Right forelimb (tissue), 1 donor: Measurements from ENCODE around the gene EHD2.
A peak's percentile ranks its signal among the peaks of the same experiment; 100 is the strongest.
"Not testable (repeated sequence)": the region's sequence is repeated elsewhere in the genome, so short reads cannot be mapped to it uniquely, and the experiment has no call there.

ENCODE experiments used
- DNase-seq: peaks from one replicate; pipeline ENCODE4 v3.0.0-alpha.2; 2018

The EHD2 gene

DNA sequence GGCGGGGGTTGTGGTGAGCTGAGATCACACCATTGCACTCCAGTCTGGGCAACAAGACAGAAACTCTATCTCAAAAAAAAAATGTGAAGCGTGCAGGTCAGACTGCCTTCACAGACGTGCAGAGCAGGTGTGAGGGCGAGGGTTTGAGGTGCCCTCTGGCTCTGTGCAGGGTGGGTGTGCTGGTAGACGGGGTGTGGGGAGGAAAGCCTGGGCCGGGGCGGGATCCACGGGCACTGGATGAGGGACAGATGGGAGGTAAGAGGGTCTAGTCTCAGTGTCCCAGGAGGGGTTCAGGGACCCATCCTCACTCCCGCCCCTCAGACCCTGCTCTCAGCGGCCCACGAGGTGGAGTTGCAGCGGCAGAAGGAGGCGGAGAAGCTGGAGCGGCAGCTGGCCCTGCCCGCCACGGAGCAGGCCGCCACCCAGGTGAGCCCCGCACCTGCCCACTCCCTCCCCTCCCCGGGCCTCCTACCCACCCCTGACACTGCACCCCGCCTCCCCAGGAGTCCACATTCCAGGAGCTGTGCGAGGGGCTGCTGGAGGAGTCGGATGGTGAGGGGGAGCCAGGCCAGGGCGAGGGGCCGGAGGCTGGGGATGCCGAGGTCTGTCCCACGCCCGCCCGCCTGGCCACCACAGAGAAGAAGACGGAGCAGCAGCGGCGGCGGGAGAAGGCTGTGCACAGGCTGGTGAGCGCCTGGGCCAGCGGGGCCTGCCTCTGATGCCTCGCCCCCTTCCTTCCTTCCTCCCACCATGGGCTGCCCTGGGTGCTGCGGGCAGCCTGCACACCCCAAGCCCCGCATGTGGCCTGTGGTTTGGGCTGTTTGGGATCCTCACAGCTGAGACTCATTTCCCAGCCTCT lies 41.2 kb downstream of the EHD2 start:
- DNase-seq, result no peak

DNA sequence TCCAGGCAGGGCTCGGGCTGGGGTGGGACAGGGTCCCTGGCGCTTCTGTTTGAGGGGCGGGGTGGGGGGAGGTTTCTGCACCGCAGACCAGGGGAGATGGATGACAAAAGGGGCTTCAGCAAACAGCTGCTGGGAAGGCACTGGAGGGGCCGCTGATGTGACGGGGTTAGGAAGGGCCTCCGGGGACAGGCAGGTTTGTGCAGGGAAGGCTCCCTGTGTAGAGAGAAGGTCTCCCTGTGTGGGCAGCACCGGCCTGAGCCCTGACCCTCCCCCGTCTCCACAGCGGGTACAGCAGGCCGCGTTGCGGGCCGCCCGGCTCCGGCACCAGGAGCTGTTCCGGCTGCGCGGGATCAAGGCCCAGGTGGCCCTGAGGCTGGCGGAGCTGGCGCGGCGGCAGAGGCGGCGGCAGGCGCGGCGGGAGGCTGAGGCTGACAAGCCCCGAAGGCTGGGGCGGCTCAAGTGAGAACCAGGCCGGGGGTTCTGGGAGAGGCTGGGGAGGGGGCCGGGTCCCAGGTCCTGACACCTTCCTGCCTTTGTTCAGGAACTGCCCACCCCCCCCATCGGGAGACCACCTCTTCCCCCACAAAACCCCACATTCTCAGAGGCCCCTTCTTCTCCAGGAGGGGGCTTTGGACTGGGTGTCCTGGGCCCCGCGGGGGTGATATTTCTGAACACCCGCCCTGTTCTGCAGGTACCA lies 42.0 kb downstream of the EHD2 start:
- DNase-seq, result no peak

DNA sequence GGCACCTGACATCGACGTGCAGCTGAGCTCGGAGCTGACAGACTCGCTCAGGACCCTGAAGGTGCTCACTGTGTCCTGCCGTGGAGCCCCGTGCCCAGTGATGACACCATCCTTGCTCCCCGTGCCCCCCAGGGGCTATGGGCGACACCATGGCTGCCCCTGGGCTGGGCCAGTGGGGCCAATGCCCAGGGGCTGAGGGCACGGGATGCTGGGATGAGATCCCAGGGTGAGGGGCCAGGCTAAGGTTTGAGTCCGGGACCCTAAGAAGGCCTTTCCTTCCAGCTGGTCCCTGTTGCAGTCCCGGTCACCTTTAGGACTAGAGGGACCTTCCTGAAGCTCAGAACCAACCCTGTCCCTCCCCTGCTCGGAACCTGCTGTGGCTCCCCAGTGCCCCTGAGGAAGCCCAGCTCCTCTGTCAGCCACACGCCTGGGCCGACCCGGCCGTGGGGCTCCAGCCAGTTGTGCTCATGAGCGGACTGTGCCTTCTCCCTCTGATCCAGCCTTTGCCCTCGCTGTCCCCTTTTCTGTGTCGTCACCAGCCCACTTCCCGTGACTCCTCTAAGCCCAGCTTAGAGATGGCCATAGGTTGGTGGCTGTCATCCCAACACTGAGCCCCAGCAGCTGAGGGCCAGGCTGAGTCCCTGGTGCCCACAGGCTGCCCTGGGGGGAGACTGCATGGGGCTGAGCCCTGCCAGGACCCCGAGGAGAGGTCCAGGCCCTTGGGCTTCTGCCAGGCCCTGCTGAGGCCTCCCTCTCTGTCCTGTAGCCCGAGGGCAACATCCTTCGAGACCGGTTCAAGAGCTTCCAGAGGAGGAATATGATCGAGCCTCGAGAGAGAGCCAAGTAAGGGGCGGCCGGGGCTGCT lies 42.8 kb downstream of the EHD2 start:
- no peak for DNase-seq

DNA sequence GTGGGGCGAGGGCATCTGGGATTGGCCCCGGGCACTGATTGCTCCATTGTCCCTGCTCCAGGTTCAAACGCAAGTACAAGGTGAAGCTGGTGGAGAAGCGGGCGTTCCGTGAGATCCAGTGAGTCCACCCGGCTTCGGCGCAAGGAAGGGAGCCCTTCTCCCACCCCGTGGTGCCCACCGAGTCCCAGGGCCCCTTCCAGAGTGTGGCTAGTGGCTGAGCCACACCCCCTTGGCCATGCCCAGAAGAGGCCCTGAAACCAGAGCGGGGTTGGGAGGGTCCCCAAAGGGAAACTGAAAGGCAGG lies 43.4 kb downstream of the EHD2 start:
- DNase-seq, result no peak

- no peak for DNase-seq
Measured at GRCh38 chr19:47756953-47757608, 43.9 kb downstream of the EHD2 start.

DNA sequence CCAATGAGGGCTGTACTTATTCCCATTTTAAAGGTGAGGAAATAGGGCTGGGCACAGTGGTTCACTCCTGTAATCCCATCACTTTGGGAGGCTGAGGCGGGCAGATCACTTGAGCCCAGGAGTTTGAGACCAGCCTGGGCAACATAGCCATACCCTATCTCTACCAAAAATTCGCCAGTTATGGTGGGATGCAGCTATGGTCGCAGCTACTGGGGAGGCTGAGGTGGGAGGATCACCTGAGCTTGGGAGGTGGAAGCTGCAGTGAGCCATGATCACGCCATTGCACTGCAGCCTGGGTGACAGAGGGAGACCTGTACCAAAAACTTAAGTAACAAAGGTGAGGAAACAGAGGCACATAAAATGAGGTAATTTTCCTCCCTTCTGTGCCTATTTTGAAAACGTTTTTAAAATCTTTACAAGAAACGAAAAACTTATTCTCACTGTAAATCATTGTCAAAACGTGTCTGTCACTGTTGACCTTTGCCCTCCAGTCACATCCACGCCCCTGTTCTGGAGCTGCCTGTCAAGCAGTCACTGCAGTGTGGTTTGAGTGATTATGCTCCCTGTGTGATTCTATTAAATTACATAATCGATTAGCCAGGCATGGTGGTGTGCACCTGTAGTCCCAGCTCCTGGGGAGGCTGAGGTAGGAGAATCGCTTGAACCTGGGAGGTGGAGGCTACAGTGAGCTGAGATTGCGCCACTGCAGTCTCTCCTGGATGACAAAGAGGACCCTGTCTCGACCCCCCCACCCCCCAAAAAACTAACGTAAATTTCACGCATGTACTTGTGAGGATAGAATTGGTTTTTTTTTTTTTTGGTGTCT lies 44.6 kb downstream of the EHD2 start:
- DNase-seq, result no peak

GRCh38 chr19:47758443-47758804 lies 45.2 kb downstream of the EHD2 start:
- DNase-seq, result no peak

GRCh38 chr19:47760632-47760999 lies 47.4 kb downstream of the EHD2 start:
- DNase-seq, result no peak

DNA sequence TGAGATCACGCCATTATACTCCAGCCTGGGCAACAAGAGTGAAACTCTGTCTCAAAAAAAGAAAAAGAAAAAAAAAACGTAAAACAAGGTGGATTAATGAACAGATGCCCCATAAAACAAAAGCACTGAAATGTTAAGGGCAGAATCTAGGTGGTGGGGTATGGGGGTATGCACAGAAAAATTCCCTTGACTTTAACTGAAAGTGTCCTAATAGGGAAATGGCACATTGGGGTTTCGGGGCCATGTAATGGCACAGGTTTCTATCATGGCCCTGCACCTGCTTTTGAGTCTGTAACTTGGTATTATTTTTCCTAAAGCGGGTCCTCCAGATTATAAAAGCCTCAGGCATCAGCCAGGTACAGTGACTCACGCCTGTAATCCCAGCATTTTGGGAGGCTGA lies 48.3 kb downstream of the EHD2 start:
- no peak for DNase-seq

DNA sequence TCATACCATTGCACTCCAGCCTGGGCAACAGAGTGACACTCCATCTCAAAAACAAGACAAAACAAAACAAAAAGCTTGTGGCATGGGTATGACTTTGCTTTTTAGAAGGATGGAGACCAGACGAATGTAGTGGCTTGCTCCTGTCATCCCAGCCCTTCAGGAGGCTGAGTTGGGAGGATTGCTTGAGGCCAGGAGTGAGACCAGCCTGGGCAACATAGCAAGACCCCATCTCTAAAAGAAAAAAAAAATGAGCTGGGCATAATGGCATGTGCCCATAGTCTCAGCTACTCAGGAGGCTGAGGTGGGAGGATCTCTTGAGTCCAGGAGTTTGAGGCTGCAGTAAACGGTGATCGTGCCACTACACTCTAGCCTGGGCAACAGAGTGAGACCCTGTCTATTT lies 48.9 kb downstream of the EHD2 start:
- DNase-seq, result no peak

DNA sequence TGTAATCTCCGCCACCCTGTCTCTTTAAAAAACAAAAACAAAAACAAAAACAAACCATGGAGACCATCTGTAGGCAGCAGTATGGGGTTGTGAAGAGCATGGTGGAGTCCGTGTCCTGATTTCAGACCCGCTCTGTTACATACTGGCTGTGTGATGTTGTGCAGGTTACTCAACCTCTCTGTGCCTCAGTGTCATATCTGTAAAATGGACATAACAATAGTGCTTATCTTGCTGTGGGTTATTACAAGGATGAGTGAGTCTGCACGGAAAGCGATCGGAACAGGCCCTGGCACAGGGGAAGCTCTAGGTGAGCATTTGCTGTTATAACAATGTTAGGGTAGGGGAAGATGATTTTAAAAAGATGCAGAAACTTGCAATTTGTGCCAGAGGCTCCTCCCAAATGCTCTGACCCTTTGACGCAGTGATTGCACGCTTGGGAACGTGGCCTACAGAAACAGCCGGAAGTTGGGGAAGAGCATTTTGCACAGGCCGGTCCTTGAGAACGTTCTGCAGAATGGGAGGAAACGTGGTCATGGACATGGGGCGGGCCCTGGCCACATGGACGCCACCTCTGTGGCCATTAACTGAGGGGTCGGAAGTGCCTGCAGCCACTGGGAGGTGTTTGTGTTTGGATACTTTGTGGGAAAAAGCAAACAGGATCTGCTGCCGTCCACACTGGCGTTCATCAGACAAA lies 49.5 kb downstream of the EHD2 start:
- DNase-seq, result no peak

GRCh38 chr19:47764705-47765104 lies 51.5 kb downstream of the EHD2 start:
- not testable (repeated sequence) for DNase-seq

GRCh38 chr19:47765523-47766358 lies 52.5 kb downstream of the EHD2 start:
- peak; percentile 80 for DNase-seq

DNA sequence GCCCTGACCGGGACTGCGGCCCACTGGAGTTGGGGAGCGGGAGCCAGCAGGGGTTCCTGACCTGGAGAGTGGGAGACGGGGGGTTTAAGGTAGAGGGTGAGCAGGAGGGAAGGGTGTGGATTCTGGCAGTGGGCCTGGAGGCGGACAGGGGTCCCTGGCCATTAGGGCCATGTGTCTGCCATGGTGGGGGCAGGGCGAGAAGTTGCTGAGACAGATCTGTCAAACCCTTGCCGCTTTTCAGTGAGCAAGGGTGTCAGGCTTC lies 53.1 kb downstream of the EHD2 start:
- no peak for DNase-seq

GRCh38 chr19:47766670-47767069 lies 53.4 kb downstream of the EHD2 start:
- no peak for DNase-seq

DNA sequence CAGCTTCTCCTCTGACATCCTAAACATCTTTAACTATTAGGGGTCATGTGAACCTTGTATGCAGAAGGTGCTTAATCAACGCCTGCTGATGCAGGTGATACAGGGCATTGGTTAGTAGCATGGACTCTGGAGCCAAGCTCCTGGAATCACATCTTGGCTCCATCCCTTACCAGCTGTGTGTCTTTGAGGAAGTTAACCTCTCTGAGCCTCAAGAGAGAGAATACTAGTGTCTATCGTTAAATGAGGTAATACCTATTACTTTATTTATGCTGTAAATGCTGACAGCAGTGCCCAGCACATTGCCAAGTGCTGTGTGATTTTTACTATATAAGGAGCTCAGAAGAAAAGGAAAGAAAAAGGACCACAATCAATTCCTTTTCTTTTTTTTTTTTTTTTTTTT lies 54.1 kb downstream of the EHD2 start:
- no peak for DNase-seq

- DNase-seq, result no peak
Measured at GRCh38 chr19:47768604-47769003, 55.4 kb downstream of the EHD2 start.

DNA sequence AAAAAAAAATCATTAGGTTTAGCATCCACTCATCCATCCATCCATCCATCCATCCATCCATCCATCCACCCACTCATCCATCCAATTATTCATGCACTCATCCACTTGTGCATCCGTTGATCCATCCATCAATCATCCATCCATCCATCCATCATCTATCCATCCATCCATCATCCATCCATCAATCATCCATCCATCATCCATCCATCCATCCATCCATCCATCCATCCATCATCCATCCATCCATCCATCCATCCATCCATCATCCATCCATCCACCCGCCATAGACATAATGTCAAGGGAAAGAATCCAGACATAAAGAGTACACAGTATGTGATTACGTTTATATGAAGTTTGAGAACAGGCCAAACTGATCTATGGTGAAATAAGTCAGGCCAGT lies 56.3 kb downstream of the EHD2 start:
- no peak for DNase-seq

- not testable (repeated sequence) for DNase-seq
Measured at GRCh38 chr19:47771291-47771690, 58.1 kb downstream of the EHD2 start.

DNA sequence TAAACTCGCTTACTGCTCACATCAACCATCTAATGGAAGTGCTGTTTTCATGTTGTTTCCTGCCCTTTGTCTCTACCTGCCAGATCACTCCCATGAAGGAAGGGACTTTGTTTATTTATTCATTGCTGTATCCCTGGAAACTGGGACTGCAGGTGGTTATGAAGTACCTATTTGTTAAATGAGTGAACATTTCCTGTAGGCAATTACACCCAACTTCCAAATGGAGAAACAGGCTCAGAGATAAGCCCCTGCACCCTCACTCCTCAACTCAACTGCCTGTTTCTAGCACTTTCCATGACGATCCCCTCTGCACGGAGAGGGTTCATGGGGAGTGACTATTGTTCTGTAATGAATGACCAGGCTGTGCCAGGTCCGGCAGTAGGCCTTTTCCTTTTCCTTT lies 63.3 kb downstream of the EHD2 start:
- no peak for DNase-seq
